Left ventricle myocardium superior (tissue), 1 donor: ENCODE results near the gene RGS1. TPM values are rescaled to one million over a fixed set of nuclear protein-coding genes. Genes with fewer than 3 reads are reported as not detected.

Source experiments
- ATAC-seq: fragments of 200-7000 bp; cut with Tn5 transposase; one replicate; pipeline ENCODE4 v1.9.1; 2020; ENCODE audit warnings: mild to moderate bottlenecking, moderate library complexity
- DNase-seq: peaks from one replicate; pipeline ENCODE4 v3.0.0-alpha.2; 2020
- intact Hi-C: fragments of 100-400 bp; cut with micrococcal nuclease; formaldehyde crosslinking; loops from one replicate; pipeline ENCODE4 v1.11.0; 2022
- total RNA-seq: library from RNA; stranded (reverse); fragmentation: NEBNext Ultra II Directional; extraction: Animal tissue kit (Norgen Biotek cat#: 25700); gene quantifications from one replicate; pipeline ENCODE4 v1.2.1, GENCODE V29; 2021
- donor health status: DM: no; HTN: yes; CAD: no; lungs with severe emphysema.

Gene RGS1
- total RNA-seq, 1 donor from 2014 or later, result 0.59 TPM

- intact Hi-C loops, result no loop called here
- DNase-seq (no peak), ATAC-seq (no peak)
Observed at GRCh38 chr1:192604979-192605620, 29.5 kb downstream of the RGS1 start.

GRCh38 chr1:192608671-192609070 is 33.1 kb downstream of the RGS1 start:
- DNase-seq (no peak), ATAC-seq (no peak)
- intact Hi-C loops, result no loop called here

- intact Hi-C loops, result loop anchor here (5.0 kb wide), 1 partner anchor 132 kb away; no protein-coding TSS in a partner anchor
- ATAC-seq, result peak; percentile 28
Observed at GRCh38 chr1:192609110-192610079, 33.8 kb downstream of the RGS1 start.

GRCh38 chr1:192610112-192610889 is 34.7 kb downstream of the RGS1 start:
- no peak for DNase-seq
- no peak for ATAC-seq
- intact Hi-C loops, result loop anchor here (5.0 kb wide), 1 partner anchor 133 kb away; no protein-coding TSS in a partner anchor

More at GRCh38 chr1:192609110-192610079, 33.8 kb downstream of the RGS1 start:
- peak; percentile 41 for DNase-seq

GRCh38 chr1:192615055-192615454 is 39.5 kb downstream of the RGS1 start:
- no peak for DNase-seq
- intact Hi-C loops, result no loop called here
- no peak for ATAC-seq

GRCh38 chr1:192620071-192620635 is 44.6 kb downstream of the RGS1 start:
- ATAC-seq, result no peak
- no peak for DNase-seq
- intact Hi-C loops, result no loop called here

GRCh38 chr1:192626366-192627179 is 51.0 kb downstream of the RGS1 start:
- ATAC-seq, result peak; percentile 86
- no peak for DNase-seq
- intact Hi-C loops, result no loop called here

- intact Hi-C loops, result no loop called here
- no peak for ATAC-seq
- DNase-seq, result no peak
Observed at GRCh38 chr1:192627901-192628300, 52.3 kb downstream of the RGS1 start.

GRCh38 chr1:192628396-192629057 is 53.0 kb downstream of the RGS1 start:
- intact Hi-C loops, result no loop called here
- peak; percentile 72 for ATAC-seq
- no peak for DNase-seq

- peak; percentile 84 for ATAC-seq
Observed at GRCh38 chr1:192629612-192630011, 54.0 kb downstream of the RGS1 start.

More at GRCh38 chr1:192629612-192630011, 54.0 kb downstream of the RGS1 start:
- DNase-seq, result no peak
- intact Hi-C loops, result no loop called here

Other genes starting within 250 kb of the RGS1 start
- not detected for gene RGS13, start 60.4 kb downstream of the RGS1 start, total RNA-seq
- 17.1 TPM for gene RGS2, start 233.3 kb downstream of the RGS1 start, total RNA-seq